Measurements from ENCODE around the gene TCFL5. TPM values are rescaled to one million over a fixed set of nuclear protein-coding genes. Genes with fewer than 3 reads are reported as not detected.
A peak's percentile ranks its signal among the peaks of the same experiment; 100 is the strongest.

Gene TCFL5
- total RNA-seq, 2 experiments from 2014 or later = 9.3 to 10.1 TPM

DNA sequence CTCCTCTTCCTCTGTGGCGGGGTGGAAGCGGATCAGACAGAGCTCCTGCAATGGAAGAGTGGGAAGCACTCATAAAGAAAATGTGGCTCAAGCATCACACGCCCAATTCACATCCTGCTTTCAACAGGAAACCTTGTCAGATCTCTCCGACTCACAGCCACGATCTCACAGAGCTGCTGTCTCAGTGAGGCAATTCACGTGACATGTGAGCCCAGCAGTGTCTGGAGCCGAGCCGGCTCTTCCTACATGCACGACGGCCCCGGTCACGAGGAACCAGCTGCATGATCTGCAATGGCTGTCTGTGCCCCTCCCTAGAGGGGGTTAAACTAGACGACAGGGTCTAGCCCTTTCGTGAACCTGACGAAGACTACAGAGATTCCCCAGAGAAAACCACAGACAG, 29.5 kb upstream of the TCFL5 start:
- Mint-ChIP-seq H3K4me1 (peaks cover 24% of the 10 kb centered on the region), H3K27ac (peak overlapping the region; percentile 77), H3K36me3 (peaks cover 45% of the 10 kb centered on the region), H3K4me3 (peak overlapping the region; percentile 3), H3K27me3 (no peaks in the 10 kb centered on the region), H3K9me3 (no peaks in the 10 kb centered on the region)
- DNase-seq = no peak
- POLR2A ChIA-PET = interaction anchor here (0.7 to 1.2 kb wide), 3 partner anchors 14 to 164 kb away, joined by 3 read pairs; no protein-coding TSS in a partner anchor
- peak; percentile 59 for ATAC-seq (ENCODE audit: low read depth)

DNA sequence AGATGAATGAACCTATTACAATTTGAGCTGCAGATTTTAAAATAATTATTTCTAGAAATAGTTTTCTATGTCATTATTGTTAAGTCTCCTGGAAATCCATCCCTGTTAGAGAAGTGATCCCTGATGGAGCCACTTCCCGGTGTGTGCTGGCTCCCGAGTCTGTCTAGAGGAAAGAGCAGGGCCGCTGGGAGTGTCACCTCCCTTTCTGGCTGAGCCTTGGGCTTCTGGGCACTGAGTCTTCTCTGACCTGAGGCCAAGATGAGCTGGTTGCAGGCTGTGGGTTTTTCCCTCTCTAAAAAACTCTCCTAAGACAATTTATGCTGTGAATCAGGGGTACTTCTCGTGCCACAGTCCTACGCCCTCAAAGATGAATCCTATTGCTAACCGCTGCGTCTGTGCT, 28.8 kb upstream of the TCFL5 start:
- Mint-ChIP-seq H3K27me3 (no peaks in the 10 kb centered on the region), H3K9me3 (no peaks in the 10 kb centered on the region), H3K36me3 (peaks cover 43% of the 10 kb centered on the region), H3K4me3 (no peak overlapping the region), H3K4me1 (peaks cover 24% of the 10 kb centered on the region), H3K27ac (no peak overlapping the region)
- ATAC-seq (ENCODE audit: low read depth) (no peak), DNase-seq (no peak)
- POLR2A ChIA-PET = interaction anchor here (1.1 to 1.2 kb wide), 2 partner anchors 13 to 28 kb away, joined by 3 read pairs; no protein-coding TSS in a partner anchor

DNA sequence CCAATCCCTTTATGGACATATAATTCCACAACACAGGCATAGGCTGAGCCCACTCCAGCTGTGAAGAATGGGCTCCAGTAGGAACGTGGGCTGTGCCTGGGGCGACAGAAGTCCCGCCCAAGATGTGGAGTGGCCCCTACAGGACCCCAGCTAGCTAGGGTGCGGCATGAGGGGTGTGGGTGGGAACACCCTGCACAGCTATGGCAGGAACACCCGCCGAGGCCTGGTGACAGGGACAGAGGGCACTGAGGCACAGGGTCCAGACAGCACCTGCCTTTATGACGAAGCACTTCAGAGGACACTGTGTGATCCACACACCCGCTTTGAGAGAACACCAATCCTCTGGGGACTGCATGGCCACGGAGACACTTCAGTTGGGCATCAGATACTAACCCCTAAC, 28.2 kb upstream of the TCFL5 start:
- peaks cover 40% of the 10 kb centered on the region for H3K36me3 Mint-ChIP-seq
- ATAC-seq (ENCODE audit: low read depth) (no peak), DNase-seq (no peak)
- no peaks in the 10 kb centered on the region for H3K27me3 Mint-ChIP-seq
- H3K27ac Mint-ChIP-seq = no peak overlapping the region
- no peaks in the 10 kb centered on the region for H3K9me3 Mint-ChIP-seq
- H3K4me3 Mint-ChIP-seq = no peak overlapping the region
- POLR2A ChIA-PET = interaction anchor here (0.6 kb wide), 1 partner anchor 64 kb away, joined by 3 read pairs; no protein-coding TSS in a partner anchor
- H3K4me1 Mint-ChIP-seq = peaks cover 22% of the 10 kb centered on the region

DNA sequence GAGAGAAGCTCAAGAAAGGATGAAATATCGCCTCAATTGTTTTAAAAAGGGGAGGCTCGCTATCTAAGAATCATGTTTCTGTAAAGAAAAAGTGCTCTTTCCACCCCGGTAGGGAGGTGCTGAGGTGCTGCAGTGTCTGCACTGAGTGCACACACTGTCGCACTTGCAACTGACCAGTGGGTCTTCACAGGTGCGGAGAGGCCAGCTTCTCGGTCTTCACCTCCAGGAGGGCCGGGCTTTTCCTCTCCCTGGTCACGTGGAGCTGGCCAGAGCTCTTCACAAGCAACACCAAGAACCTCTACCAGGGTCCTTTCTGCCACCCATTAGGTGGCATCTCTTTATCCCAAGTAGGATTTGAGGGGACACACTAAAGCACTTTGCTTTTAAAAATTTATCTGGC, 27.8 kb upstream of the TCFL5 start:
- DNase-seq (no peak), ATAC-seq (ENCODE audit: low read depth) (no peak)
- Mint-ChIP-seq H3K27me3 (no peaks in the 10 kb centered on the region), H3K4me1 (peaks cover 22% of the 10 kb centered on the region), H3K9me3 (no peaks in the 10 kb centered on the region), H3K27ac (no peak overlapping the region), H3K4me3 (no peak overlapping the region), H3K36me3 (peaks cover 39% of the 10 kb centered on the region)
- POLR2A ChIA-PET = interaction anchor here (0.6 kb wide), 1 partner anchor 65 kb away, joined by 3 read pairs; no protein-coding TSS in a partner anchor

DNA sequence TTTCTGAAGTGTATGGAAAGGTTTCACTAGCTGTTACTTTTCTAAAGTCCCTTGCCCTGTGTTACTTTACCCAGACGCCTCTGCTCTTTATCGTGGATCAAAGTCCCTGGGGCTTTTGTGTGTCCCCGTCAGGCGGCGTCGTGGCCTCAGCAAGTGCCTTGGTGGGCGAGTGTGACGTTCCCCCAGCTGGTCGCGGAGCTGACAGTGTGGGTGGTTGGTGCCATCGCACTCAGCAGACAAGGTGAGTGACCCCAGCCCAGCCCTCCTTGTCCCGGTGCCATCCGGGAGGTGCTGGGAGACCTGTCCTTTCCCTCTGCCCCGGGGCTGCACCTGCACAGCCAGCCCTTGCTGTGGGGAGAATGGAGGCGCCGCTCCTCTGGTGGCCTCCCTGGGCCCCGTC, 27.3 kb upstream of the TCFL5 start:
- Mint-ChIP-seq H3K27me3 (no peaks in the 10 kb centered on the region), H3K27ac (no peak overlapping the region), H3K9me3 (no peaks in the 10 kb centered on the region), H3K4me3 (no peak overlapping the region), H3K36me3 (peaks cover 35% of the 10 kb centered on the region), H3K4me1 (peaks cover 20% of the 10 kb centered on the region)
- POLR2A ChIA-PET = interaction anchor here (1.1 to 1.6 kb wide), 2 partner anchors 12 to 49 kb away, joined by 5 to 6 read pairs; no protein-coding TSS in a partner anchor
- ATAC-seq (ENCODE audit: low read depth) (no peak), DNase-seq (no peak)

DNA sequence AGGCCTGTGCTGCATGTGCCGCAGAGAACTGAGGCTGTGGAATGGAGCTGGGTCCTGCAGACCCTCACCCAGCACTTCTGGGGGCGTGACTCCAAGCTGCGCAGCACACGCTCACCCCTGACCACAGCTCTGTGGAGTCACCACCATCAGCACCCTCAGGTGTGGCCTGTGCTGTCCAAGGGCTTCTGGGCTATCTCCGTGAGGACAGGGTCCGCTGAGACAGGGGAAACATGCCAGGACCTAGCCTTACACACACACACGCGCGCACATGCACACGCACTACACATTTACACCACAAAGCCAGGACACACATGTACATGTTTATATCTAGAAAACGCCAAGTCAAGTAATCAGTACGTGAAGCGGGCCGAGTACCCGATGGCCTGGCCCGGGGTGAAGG, 26.8 kb upstream of the TCFL5 start:
- no peak overlapping the region for H3K4me3 Mint-ChIP-seq
- H3K4me1 Mint-ChIP-seq = peaks cover 19% of the 10 kb centered on the region
- ATAC-seq (ENCODE audit: low read depth) (no peak), DNase-seq (no peak)
- no peaks in the 10 kb centered on the region for H3K9me3 Mint-ChIP-seq
- no peaks in the 10 kb centered on the region for H3K27me3 Mint-ChIP-seq
- POLR2A ChIA-PET = interaction anchor here (1.1 to 1.6 kb wide), 2 partner anchors 11 to 49 kb away, joined by 5 to 6 read pairs; no protein-coding TSS in a partner anchor
- H3K27ac Mint-ChIP-seq = peak overlapping the region; percentile 45
- peaks cover 33% of the 10 kb centered on the region for H3K36me3 Mint-ChIP-seq

DNA sequence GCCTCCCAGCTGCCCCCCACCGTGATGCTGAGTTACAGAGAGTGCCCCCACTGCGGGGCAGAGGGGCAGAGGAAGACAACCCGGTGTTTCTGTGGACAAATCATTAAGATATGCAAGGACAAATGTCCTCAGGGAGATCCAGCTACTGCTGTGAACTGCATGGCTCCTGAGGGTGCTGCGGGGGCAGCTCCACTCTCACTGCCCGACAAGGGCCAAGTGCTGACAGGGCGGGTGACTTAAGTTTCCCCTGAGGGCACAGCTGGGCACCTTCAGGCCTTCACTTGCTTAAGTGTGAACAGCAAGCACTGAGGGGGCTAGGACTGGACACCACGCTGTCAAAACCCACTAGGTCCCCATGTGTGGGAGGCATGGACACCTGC, 26.2 kb upstream of the TCFL5 start:
- Mint-ChIP-seq H3K4me1 (peaks cover 16% of the 10 kb centered on the region), H3K27ac (no peak overlapping the region), H3K9me3 (no peaks in the 10 kb centered on the region), H3K4me3 (no peak overlapping the region), H3K27me3 (no peaks in the 10 kb centered on the region), H3K36me3 (peaks cover 32% of the 10 kb centered on the region)
- ATAC-seq (ENCODE audit: low read depth) (no peak), DNase-seq (no peak)
- POLR2A ChIA-PET = interaction anchor here (1.1 to 1.6 kb wide), 3 partner anchors 11 to 50 kb away, joined by 4 to 6 read pairs (median 5); partner anchors contain the start of gene TCFL5

DNA sequence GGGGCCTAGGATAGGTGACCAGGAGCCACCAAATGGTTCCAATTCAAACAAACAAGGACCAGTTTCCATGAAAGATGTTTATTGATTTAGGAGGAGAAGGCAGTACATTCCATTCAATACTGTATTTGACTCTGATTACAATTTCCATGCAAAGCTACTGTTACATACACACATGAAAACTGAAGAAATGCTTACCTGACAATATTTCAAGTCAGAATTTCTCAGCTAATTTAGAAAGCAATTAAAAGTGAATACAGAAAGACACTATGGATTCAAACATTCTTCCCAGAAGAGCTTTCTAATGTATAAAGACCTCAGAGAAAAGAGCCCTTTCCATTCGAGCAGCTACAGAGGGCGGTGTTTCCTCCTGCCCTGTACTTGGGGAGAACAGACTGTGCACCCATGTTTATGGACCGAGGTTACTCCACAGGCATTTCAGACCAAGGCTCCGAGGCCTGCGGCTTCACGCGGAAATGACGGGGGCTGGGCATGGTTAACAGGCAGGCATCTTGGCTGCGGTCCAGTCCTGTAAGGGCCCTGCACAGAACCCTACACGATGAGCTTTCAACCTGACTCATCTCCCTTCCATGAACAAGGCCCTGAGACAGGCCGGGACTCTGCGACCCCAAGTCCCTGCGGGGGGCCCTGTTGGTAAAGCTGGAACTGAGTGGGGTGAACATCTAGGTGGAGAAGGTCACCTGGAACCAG, 25.7 kb upstream of the TCFL5 start:
- Mint-ChIP-seq H3K27me3 (no peaks in the 10 kb centered on the region), H3K4me3 (no peak overlapping the region), H3K9me3 (no peaks in the 10 kb centered on the region), H3K36me3 (peaks cover 28% of the 10 kb centered on the region), H3K27ac (no peak overlapping the region), H3K4me1 (peaks cover 12% of the 10 kb centered on the region)
- POLR2A ChIA-PET = interaction anchor here (1.1 to 1.6 kb wide), 2 partner anchors 10 to 26 kb away, joined by 4 to 6 read pairs; partner anchors contain the start of gene TCFL5
- ATAC-seq (ENCODE audit: low read depth) (peak; percentile 34), DNase-seq (no peak)

DNA sequence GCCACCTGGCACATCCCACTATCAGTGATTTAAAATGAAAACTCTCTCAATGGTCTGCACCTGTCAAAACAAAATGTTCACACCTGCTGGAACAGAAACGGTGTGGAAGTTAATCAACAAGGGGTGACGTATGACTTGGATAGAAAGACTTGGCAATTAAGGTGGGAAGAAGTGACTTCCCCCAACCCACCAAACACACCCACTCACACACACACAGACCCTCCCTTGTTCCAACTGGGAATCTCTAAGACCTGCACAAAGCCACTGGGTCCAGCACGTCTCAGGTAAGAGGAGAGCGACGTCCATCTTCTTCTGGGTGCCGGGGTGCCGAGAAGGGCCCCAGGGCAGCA, 25.1 kb upstream of the TCFL5 start:
- peaks cover 23% of the 10 kb centered on the region for H3K36me3 Mint-ChIP-seq
- H3K27me3 Mint-ChIP-seq = no peaks in the 10 kb centered on the region
- no peak overlapping the region for H3K4me3 Mint-ChIP-seq
- ATAC-seq (ENCODE audit: low read depth) (no peak), DNase-seq (no peak)
- no peak overlapping the region for H3K27ac Mint-ChIP-seq
- H3K4me1 Mint-ChIP-seq = peaks cover 9% of the 10 kb centered on the region
- no peaks in the 10 kb centered on the region for H3K9me3 Mint-ChIP-seq
- POLR2A ChIA-PET = interaction anchor here (1.1 kb wide), 1 partner anchor 25 kb away, joined by 4 read pairs; the partner anchor contains the start of gene TCFL5

DNA sequence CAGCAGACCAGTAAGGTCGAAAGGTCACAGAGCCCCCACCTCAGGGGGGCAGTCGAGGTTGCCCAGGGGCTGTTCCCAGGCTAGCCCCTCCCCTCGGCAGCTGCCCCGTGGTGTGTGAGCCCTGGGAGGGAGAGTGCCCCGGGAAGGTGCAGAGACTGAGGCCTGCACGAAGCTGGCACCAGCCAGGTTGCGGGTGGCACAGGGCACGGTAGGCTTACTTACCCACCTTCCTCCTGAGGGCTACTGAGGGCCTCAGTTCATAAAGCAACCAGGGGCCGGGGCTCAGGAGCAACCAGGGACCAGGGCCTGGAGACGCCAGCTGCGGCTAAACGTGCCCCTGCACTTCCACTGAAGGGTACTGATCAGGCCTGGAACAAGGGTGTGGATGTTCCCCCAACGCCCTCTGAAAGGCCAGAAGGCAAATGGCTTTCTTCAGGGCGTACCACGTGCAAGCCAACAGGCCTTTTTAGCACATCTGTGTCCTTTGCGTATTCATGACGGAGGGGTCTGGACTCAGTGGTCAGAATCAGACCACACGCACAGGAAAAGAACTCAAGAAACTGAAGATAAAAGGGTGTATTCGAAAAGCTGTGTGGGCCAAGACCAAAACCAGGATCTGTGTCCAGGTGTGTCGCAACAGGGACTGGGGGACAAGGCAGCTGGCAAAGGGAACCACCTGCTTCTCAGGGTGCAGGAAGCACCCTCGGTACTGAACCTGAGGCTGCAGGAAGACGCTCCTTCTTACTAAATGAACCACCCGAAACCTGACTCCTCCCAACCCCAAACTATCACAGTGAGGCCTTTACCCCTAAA, 24.5 kb upstream of the TCFL5 start:
- no peaks in the 10 kb centered on the region for H3K9me3 Mint-ChIP-seq
- H3K4me3 Mint-ChIP-seq = no peak overlapping the region
- peaks cover 22% of the 10 kb centered on the region for H3K36me3 Mint-ChIP-seq
- H3K4me1 Mint-ChIP-seq = peaks cover 7% of the 10 kb centered on the region
- no peak for DNase-seq
- POLR2A ChIA-PET = no interaction called here
- H3K27ac Mint-ChIP-seq = no peak overlapping the region
- ATAC-seq (ENCODE audit: low read depth) = no peak
- no peaks in the 10 kb centered on the region for H3K27me3 Mint-ChIP-seq

DNA sequence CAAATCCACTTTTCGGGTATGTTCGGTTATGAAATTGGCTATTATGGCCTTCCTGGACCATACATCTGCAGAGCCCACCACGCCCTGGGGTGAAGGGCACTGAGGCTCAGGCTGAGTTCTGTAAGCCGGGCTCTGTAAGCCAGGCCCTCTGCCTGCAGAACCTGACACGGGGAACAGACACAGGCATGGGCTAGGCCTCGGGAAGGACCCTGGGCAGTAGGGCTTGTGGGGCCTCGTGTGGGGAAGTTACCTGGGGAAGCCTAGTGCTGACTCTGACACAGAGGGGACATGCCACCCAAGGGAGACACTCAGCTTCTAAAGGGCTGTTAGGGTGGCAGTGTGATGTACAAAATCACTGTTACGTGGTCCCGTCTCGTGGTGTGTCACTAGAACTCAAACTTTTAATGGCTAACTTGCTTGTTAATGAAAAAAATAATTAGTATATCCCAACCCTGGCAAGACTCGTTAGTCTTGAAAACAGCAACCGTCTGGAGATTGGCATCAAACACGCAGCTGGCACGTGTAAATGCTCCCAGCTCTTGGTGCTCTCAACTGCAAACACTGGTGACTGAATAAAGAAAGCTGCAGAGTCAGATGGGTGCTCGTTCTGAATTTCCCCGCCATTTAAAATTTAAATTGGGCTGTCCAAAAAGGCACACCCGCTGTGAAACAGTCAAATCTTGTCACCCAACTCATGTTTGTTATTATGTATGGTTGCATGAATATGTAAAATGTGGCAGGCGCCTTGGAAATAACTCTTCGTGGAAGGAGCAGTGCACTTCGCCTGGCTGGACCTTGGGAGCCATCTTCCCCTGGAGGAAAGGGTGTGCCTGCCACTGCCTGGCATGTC, 23.6 kb upstream of the TCFL5 start:
- Mint-ChIP-seq H3K36me3 (peaks cover 16% of the 10 kb centered on the region), H3K4me1 (peaks cover 2% of the 10 kb centered on the region), H3K27ac (no peak overlapping the region), H3K9me3 (no peaks in the 10 kb centered on the region), H3K27me3 (no peaks in the 10 kb centered on the region), H3K4me3 (no peak overlapping the region)
- no peak for ATAC-seq (ENCODE audit: low read depth)
- POLR2A ChIA-PET = no interaction called here
- no peak for DNase-seq

DNA sequence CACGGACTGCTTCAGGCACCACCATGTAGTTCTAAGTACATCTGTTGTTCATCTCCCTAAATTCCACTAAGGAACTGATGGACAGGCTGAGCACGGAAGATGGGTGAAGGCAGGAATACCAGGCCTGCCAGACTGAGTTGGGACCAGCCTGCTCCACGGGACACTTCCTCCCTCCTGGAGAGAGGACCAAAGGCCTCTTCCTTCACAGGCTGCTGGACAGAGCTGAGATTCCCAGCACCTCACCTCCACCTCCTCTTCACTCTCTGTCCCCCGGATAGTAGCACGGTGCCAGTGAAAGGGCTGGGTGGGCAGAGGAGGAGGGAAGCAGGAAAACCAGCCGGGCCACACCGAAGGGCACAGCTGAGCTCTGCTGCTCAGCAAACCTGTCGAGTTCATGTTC, 22.9 kb upstream of the TCFL5 start:
- H3K27ac Mint-ChIP-seq = no peak overlapping the region
- H3K9me3 Mint-ChIP-seq = no peaks in the 10 kb centered on the region
- POLR2A ChIA-PET = no interaction called here
- no peak for ATAC-seq (ENCODE audit: low read depth)
- peaks cover 2% of the 10 kb centered on the region for H3K4me1 Mint-ChIP-seq
- no peaks in the 10 kb centered on the region for H3K27me3 Mint-ChIP-seq
- no peak for DNase-seq
- H3K4me3 Mint-ChIP-seq = no peak overlapping the region
- H3K36me3 Mint-ChIP-seq = peaks cover 16% of the 10 kb centered on the region

DNA sequence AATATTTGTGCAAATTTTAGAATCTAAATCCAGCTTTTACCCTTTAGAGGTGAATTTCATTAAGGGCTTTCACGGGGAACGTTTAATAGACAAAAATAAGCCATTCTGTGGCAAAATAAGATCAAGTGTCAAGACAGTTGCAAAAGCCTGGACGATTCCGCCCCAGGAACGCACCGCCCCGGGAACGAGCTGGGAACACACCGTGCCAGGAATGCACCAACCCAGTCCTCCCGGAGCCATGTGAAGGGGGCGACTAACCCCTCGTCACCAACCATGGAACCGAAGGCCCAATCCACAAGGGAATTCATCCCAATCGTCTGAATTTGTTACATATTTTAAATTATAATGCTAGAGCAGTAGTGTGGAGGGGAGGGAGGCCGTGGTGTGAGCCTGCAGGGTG, 20.8 kb upstream of the TCFL5 start:
- Mint-ChIP-seq H3K9me3 (no peaks in the 10 kb centered on the region), H3K36me3 (peaks cover 12% of the 10 kb centered on the region), H3K27ac (no peak overlapping the region), H3K27me3 (no peaks in the 10 kb centered on the region), H3K4me1 (peaks cover 2% of the 10 kb centered on the region), H3K4me3 (no peak overlapping the region)
- ATAC-seq (ENCODE audit: low read depth) (no peak), DNase-seq (no peak)
- POLR2A ChIA-PET = no interaction called here
